Right forelimb (tissue), 1 donor: ENCODE results near the gene TRNP1.

Experiments
- DNase-seq: peaks from one replicate; pipeline ENCODE4 v3.0.0-alpha.2; 2018

The TRNP1 gene

GRCh38 chr1:27003745-27004470, 10.4 kb downstream of the TRNP1 start:
- DNase-seq = no peak

GRCh38 chr1:27004471-27005165, 11.1 kb downstream of the TRNP1 start:
- DNase-seq = no peak

- DNase-seq = no peak
Observed at GRCh38 chr1:27005166-27005530, 11.7 kb downstream of the TRNP1 start.

- DNase-seq = no peak
Observed at GRCh38 chr1:27005648-27006496, 12.4 kb downstream of the TRNP1 start.

- no peak for DNase-seq
Observed at GRCh38 chr1:27006683-27007082, 13.2 kb downstream of the TRNP1 start.

- DNase-seq = no peak
Observed at GRCh38 chr1:27007909-27008582, 14.6 kb downstream of the TRNP1 start.

GRCh38 chr1:27009601-27010197, 16.2 kb downstream of the TRNP1 start:
- no peak for DNase-seq

- DNase-seq = no peak
Observed at GRCh38 chr1:27010226-27010994, 16.9 kb downstream of the TRNP1 start.

GRCh38 chr1:27011058-27011764, 17.7 kb downstream of the TRNP1 start:
- no peak for DNase-seq

- no peak for DNase-seq
Observed at GRCh38 chr1:27011976-27012563, 18.6 kb downstream of the TRNP1 start.

GRCh38 chr1:27015260-27015659, 21.8 kb downstream of the TRNP1 start:
- DNase-seq = no peak

GRCh38 chr1:27016376-27016775, 22.9 kb downstream of the TRNP1 start:
- no peak for DNase-seq

GRCh38 chr1:27017207-27017606, 23.7 kb downstream of the TRNP1 start:
- no peak for DNase-seq

- no peak for DNase-seq
Observed at GRCh38 chr1:27018316-27018715, 24.8 kb downstream of the TRNP1 start.

GRCh38 chr1:27021354-27022031, 28.0 kb downstream of the TRNP1 start:
- DNase-seq = no peak

- DNase-seq = no peak
Observed at GRCh38 chr1:27025718-27026117, 32.2 kb downstream of the TRNP1 start.

- no peak for DNase-seq
Observed at GRCh38 chr1:27026621-27027574, 33.4 kb downstream of the TRNP1 start.

GRCh38 chr1:27027575-27028250, 34.2 kb downstream of the TRNP1 start:
- DNase-seq = no peak
